CD4-positive, alpha-beta T cell treated with Interleukin-10 for 1 hour (primary cell): ENCODE data around the gene LSR.

Experiments used
- DNase-seq: peaks from one replicate; pipeline ENCODE4 v3.0.0-alpha.2; 2020

Gene LSR

GRCh38 chr19:35248310-35249145 lies at the start of gene LSR:
Gene LSR (plus strand): TSS chr19:35249002. CDS start chr19:35249023, 21 bp downstream.
- DNase-seq: peak; percentile 86

GRCh38 chr19:35199481-35199880 lies 49.3 kb upstream of the LSR start:
- DNase-seq: no peak

GRCh38 chr19:35202722-35203688 lies 45.8 kb upstream of the LSR start:
- no peak for DNase-seq

GRCh38 chr19:35204799-35205732 lies 43.7 kb upstream of the LSR start:
- DNase-seq: no peak

GRCh38 chr19:35205733-35206323 lies 43.0 kb upstream of the LSR start:
- DNase-seq: no peak

- DNase-seq: peak; percentile 88
These were observed 42.4 kb upstream of the LSR start for GRCh38 chr19:35206379-35206778.

- DNase-seq: no peak
These were observed 41.9 kb upstream of the LSR start for GRCh38 chr19:35206855-35207254.

- peak; percentile 59 for DNase-seq
These were observed 41.4 kb upstream of the LSR start for GRCh38 chr19:35207391-35207871.

GRCh38 chr19:35208121-35208520 lies 40.7 kb upstream of the LSR start:
- no peak for DNase-seq

GRCh38 chr19:35209646-35210045 lies 39.2 kb upstream of the LSR start:
- DNase-seq: no peak

- DNase-seq: peak; percentile 94
These were observed 37.1 kb upstream of the LSR start for GRCh38 chr19:35211545-35212230.

GRCh38 chr19:35212241-35212640 lies 36.6 kb upstream of the LSR start:
- peak; percentile 28 for DNase-seq

- DNase-seq: peak; percentile 96
These were observed 34.9 kb upstream of the LSR start for GRCh38 chr19:35213663-35214632.

GRCh38 chr19:35214766-35215422 lies 33.9 kb upstream of the LSR start:
- no peak for DNase-seq

GRCh38 chr19:35216016-35216832 lies 32.6 kb upstream of the LSR start:
- DNase-seq: no peak

GRCh38 chr19:35216833-35217648 lies 31.8 kb upstream of the LSR start:
- DNase-seq: peak; percentile 72

- no peak for DNase-seq
These were observed 31.2 kb upstream of the LSR start for GRCh38 chr19:35217649-35217990.

GRCh38 chr19:35219008-35219407 lies 29.8 kb upstream of the LSR start:
- no peak for DNase-seq
